GM23338 (cell line): Measurements from ENCODE around the gene NSD2. TPM values are rescaled to one million over a fixed set of nuclear protein-coding genes. Genes with fewer than 3 reads are reported as not detected.

Source experiments
- ATAC-seq: fragments of 200-7000 bp; cut with Tn5 transposase; 3 replicates; pipeline ENCODE4 v1.9.1; 2020
- DNase-seq: peaks from one replicate; pipeline ENCODE4 v3.0.0-alpha.2; 2015; ENCODE audit warnings: low spot score
- H2AFZ ChIP-seq: fragments of 200-600 bp; sonication (generic); 2 replicates; pipeline ENCODE4 v1.8.0; 2016; ENCODE audit warnings: antibody characterized with exemption, mild to moderate bottlenecking, moderate library complexity
- H3F3A ChIP-seq: fragments of 200-600 bp; sonication (generic); replicated peaks from 2 replicates; pipeline ENCODE4 v1.8.0; 2017; ENCODE audit warnings: antibody characterized with exemption, mixed run types, low read depth
- H3K27ac ChIP-seq: fragments of 200-600 bp; sonication (generic); 2 replicates; pipeline ENCODE4 v1.6.1; 2016; ENCODE audit warnings: low read depth
- H3K27me3 ChIP-seq: fragments of 200-600 bp; sonication (generic); 2 replicates; pipeline ENCODE4 v1.8.0; 2016; ENCODE audit warnings: mild to moderate bottlenecking, mixed run types, moderate library complexity; ENCODE audit not compliant: insufficient read depth
- H3K36me3 ChIP-seq: fragments of 200-600 bp; sonication (generic); 2 replicates; pipeline ENCODE4 v1.8.0; 2016; ENCODE audit warnings: mild to moderate bottlenecking; ENCODE audit not compliant: insufficient read depth
- H3K4me1 ChIP-seq: fragments of 200-600 bp; sonication (generic); 2 replicates; pipeline ENCODE4 v1.8.0; 2016; ENCODE audit warnings: mild to moderate bottlenecking, moderate library complexity; ENCODE audit not compliant: insufficient read depth
- H3K4me2 ChIP-seq: fragments of 200-600 bp; sonication (generic); 2 replicates; pipeline ENCODE4 v1.7.1; 2017; ENCODE audit warnings: mixed run types
- H3K4me3 ChIP-seq: fragments of 200-600 bp; sonication (generic); 2 replicates; pipeline ENCODE4 v1.6.1; 2016; ENCODE audit warnings: mixed run types
- H3K79me2 ChIP-seq: fragments of 200-600 bp; sonication (generic); replicated peaks from 2 replicates; pipeline ENCODE4 v1.8.0; 2017; ENCODE audit warnings: mild to moderate bottlenecking; ENCODE audit not compliant: insufficient read depth
- H3K9me2 ChIP-seq: fragments of 200-600 bp; sonication (generic); 2 replicates; pipeline ENCODE4 v1.8.0; 2017; ENCODE audit not compliant: insufficient read depth
- H4K20me1 ChIP-seq: fragments of 200-600 bp; sonication (generic); replicated peaks from 2 replicates; pipeline ENCODE4 v1.8.0; 2017; ENCODE audit warnings: mild to moderate bottlenecking; ENCODE audit not compliant: insufficient read depth
- H3K27ac Mint-ChIP-seq: 2 replicates; pipeline ENCODE4 v1.8.0; 2020; ENCODE audit warnings: inconsistent platforms, mild to moderate bottlenecking, moderate library complexity, mixed read lengths
- H3K27me3 Mint-ChIP-seq: 3 replicates; pipeline ENCODE4 v1.8.0; 2022; ENCODE audit warnings: low read depth, mild to moderate bottlenecking, moderate library complexity, mixed read lengths, inconsistent platforms; ENCODE audit not compliant: insufficient read depth, poor library complexity
- H3K36me3 Mint-ChIP-seq: 3 replicates; pipeline ENCODE4 v1.8.0; 2021; ENCODE audit warnings: low read depth, mild to moderate bottlenecking, inconsistent platforms, moderate library complexity, mixed read lengths
- H3K4me1 Mint-ChIP-seq: 3 replicates; pipeline ENCODE4 v1.8.0; 2020; ENCODE audit warnings: mild to moderate bottlenecking, inconsistent platforms, mixed read lengths
- H3K4me3 Mint-ChIP-seq: 3 replicates; pipeline ENCODE4 v1.8.0; 2021; ENCODE audit warnings: moderate library complexity, mild to moderate bottlenecking, inconsistent platforms, mixed read lengths
- H3K9me3 Mint-ChIP-seq: 3 replicates; pipeline ENCODE4 v1.8.0; 2020; ENCODE audit warnings: moderate library complexity, mild to moderate bottlenecking, inconsistent platforms, mixed read lengths
- CREB1 ChIP-seq: fragments of 250-450 bp; sonication (Bioruptor Pico); IDR thresholded peaks from 2 replicates; pipeline ENCODE4 v1.5.0; 2020; ENCODE audit warnings: low read depth, mild to moderate bottlenecking, moderate library complexity
- CTCF ChIP-seq, 2 experiments: fragments of 200-600 bp in 1 of 2; sonication (generic) in 1 of 2; conservative IDR thresholded peaks; 2 replicates each; pipeline versions ENCODE4 v1.5.1 to v1.6.1; 2016 to 2017; ENCODE audit warnings: antibody characterized with exemption in 2 of 2, low read depth in 2 of 2, mild to moderate bottlenecking in 2 of 2, moderate library complexity in 1 of 2
- ETS1 ChIP-seq: IDR thresholded peaks from 2 replicates; pipeline ENCODE4 v1.6.1; 2016; ENCODE audit warnings: antibody characterized with exemption
- EZH2 ChIP-seq: fragments of 200-600 bp; sonication (generic); IDR thresholded peaks from one replicate; pipeline ENCODE4 v1.8.0; 2017; ENCODE audit warnings: antibody characterized with exemption, mild to moderate bottlenecking, low read depth; ENCODE audit not compliant: unreplicated experiment
- EZH2phosphoT487 ChIP-seq: fragments of 200-600 bp; sonication (generic); IDR thresholded peaks from one replicate; pipeline ENCODE4 v1.8.1; 2018; ENCODE audit warnings: antibody characterized with exemption; ENCODE audit not compliant: unreplicated experiment
- JUNB ChIP-seq: IDR thresholded peaks from one replicate; pipeline ENCODE4 v1.6.1; 2016; ENCODE audit warnings: antibody characterized with exemption; ENCODE audit not compliant: unreplicated experiment
- NANOG ChIP-seq: IDR thresholded peaks from 2 replicates; pipeline ENCODE4 v1.6.1; 2016; ENCODE audit warnings: antibody characterized with exemption, borderline replicate concordance
- POLR2AphosphoS5 ChIP-seq: IDR thresholded peaks from 2 replicates; pipeline ENCODE4 v1.6.1; 2016; ENCODE audit warnings: antibody characterized with exemption, low read depth
- STAT1 ChIP-seq: IDR thresholded peaks from one replicate; pipeline ENCODE4 v1.6.1; 2016; ENCODE audit warnings: antibody characterized with exemption; ENCODE audit not compliant: unreplicated experiment
- ZNF114 ChIP-seq: fragments of 250-450 bp; sonication (Bioruptor Pico); IDR thresholded peaks from 2 replicates; pipeline ENCODE4 v1.5.0; 2020; ENCODE audit warnings: mild to moderate bottlenecking, moderate library complexity
- ZNF331 ChIP-seq: fragments of 250-450 bp; sonication (Bioruptor Pico); IDR thresholded peaks from 2 replicates; pipeline ENCODE4 v1.5.0; 2020; ENCODE audit warnings: low read depth, mild to moderate bottlenecking, moderate library complexity
- polyA plus RNA-seq: library from polyadenylated mRNA; unstranded; fragments of >200 nt; fragmentation: Nextera tagmentation; extraction: Ambion mirVana; gene quantifications from 2 replicates; pipeline ENCODE4 v1.2.1, GENCODE V29; 2016
- total RNA-seq: library from RNA; depleted of rRNA; stranded (reverse); fragments of >200 nt; shearing (Covaris generic); gene quantifications from 2 replicates; pipeline ENCODE4 v1.2.3, GENCODE V29; 2014

The NSD2 gene
- total and polyA plus RNA-seq, 2 experiments from 2014 or later, result 33.5 to 84.4 TPM

GRCh38 chr4:1932736-1933135 is 61.5 kb downstream of the NSD2 start:
- DNase-seq (no peak), ATAC-seq (no peak)
- Histone ChIP-seq H4K20me1 (peaks cover 8% of the 10 kb centered on the region), H3K27ac (no peak overlapping the region), H3F3A (0 out of 2 replicates have a peak, but pooled peaks cover 3% of the 10 kb centered on the region), H3K4me3 (no peak overlapping the region), H3K9me2 (no peaks in the 10 kb centered on the region), H3K36me3 (peaks cover 8% of the 10 kb centered on the region; the same call in 1 of the 2 replicates), H2AFZ (no peak overlapping the region), H3K79me2 (no peaks in the 10 kb centered on the region; the same call in 1 of the 2 replicates), H3K27me3 (no peaks in the 10 kb centered on the region), H3K4me1 (no peaks in the 10 kb centered on the region), H3K4me2 (no peak overlapping the region)
- TF ChIP-seq ETS1 (no peak), STAT1 (no peak), CTCF (conservative IDR thresholded peaks at IDR 0.05; ENCODE audit: low read depth in 2 of 2) (no peak), JUNB (no peak), EZH2 (no peak), NANOG (no peak), EZH2phosphoT487 (no peak), CREB1 (CRISPR knock-in tag) (no peak), ZNF114 (CRISPR knock-in tag) (no peak), ZNF331 (no peak), POLR2AphosphoS5 (no peak)
- Mint-ChIP-seq H3K9me3 (no peaks in the 10 kb centered on the region), H3K4me1 (no peaks in the 10 kb centered on the region), H3K4me3 (no peak overlapping the region), H3K36me3 (peaks cover 30% of the 10 kb centered on the region), H3K27me3 (peaks cover 7% of the 10 kb centered on the region), H3K27ac (no peak overlapping the region)

GRCh38 chr4:1933700-1934099 is 62.5 kb downstream of the NSD2 start:
- Histone ChIP-seq H3K9me2 (no peaks in the 10 kb centered on the region), H3K79me2 (no peaks in the 10 kb centered on the region), H3K36me3 (peaks cover 8% of the 10 kb centered on the region; the same call in 1 of the 2 replicates), H3K4me3 (no peak overlapping the region), H3K27me3 (no peaks in the 10 kb centered on the region), H3F3A (0 out of 2 replicates have a peak, but pooled peaks cover 5% of the 10 kb centered on the region), H3K4me1 (no peaks in the 10 kb centered on the region), H2AFZ (no peak overlapping the region), H3K27ac (no peak overlapping the region), H3K4me2 (no peak overlapping the region), H4K20me1 (peaks cover 8% of the 10 kb centered on the region)
- Mint-ChIP-seq H3K27me3 (peaks cover 4% of the 10 kb centered on the region), H3K4me1 (no peaks in the 10 kb centered on the region), H3K4me3 (no peak overlapping the region), H3K27ac (no peak overlapping the region), H3K9me3 (no peaks in the 10 kb centered on the region), H3K36me3 (peaks cover 25% of the 10 kb centered on the region)
- no peak for DNase-seq
- no peak for TF ChIP-seq EZH2phosphoT487
- no peak for ATAC-seq
